CD4-positive, alpha-beta T cell (primary cell): ENCODE results near the gene FYB1. TPM values are rescaled to one million over a fixed set of nuclear protein-coding genes. Genes with fewer than 3 reads are reported as not detected.

ENCODE experiments used
- ATAC-seq: fragments of 200-7000 bp; cut with Tn5 transposase; one replicate; pipeline ENCODE4 v1.10.0; 2022; ENCODE audit warnings: mild to moderate bottlenecking; ENCODE audit not compliant: poor library complexity
- CTCF ChIA-PET: fragments of 350-600 bp; sonication (Branson Sonifier 250); formaldehyde crosslinking; loops from one replicate; lab custom pipeline; 2021; ENCODE audit warnings: antibody characterized with exemption, inconsistent platforms; lab: Charles Lee
- POLR2A ChIA-PET: fragments of 350-600 bp; sonication (Branson Sonifier 250); formaldehyde crosslinking; loops from one replicate; lab custom pipeline; 2021; ENCODE audit warnings: antibody characterized with exemption, inconsistent platforms; lab: Charles Lee
- DNase-seq, 14 experiments: peaks; one replicate each; pipeline ENCODE4 v3.0.0-alpha.2; 2013 to 2020; ENCODE audit warnings: mixed read lengths in 2 of 14
- H3K27ac ChIP-seq, 2 donors: one replicate each; pipeline versions ENCODE4 v1.5.1 to v1.7.0; 2013; ENCODE audit warnings: low read length in 2 of 2, low read depth in 1 of 2, mild to moderate bottlenecking in 1 of 2
- H3K27me3 ChIP-seq, 2 experiments: 1 replicate in 1 of 2; 2 replicates in 1 of 2; pipeline versions ENCODE4 v1.6.1 to v1.7.0; 2013; ENCODE audit warnings: low read length in 2 of 2, control low read depth in 1 of 2, mild to moderate bottlenecking in 1 of 2, moderate library complexity in 1 of 2; ENCODE audit not compliant: insufficient read depth in 2 of 2, control insufficient read depth in 1 of 2
- H3K36me3 ChIP-seq: one replicate; pipeline ENCODE4 v1.6.1; 2013; ENCODE audit warnings: low read length, control low read depth; ENCODE audit not compliant: insufficient read depth
- H3K4me1 ChIP-seq: one replicate; pipeline ENCODE4 v1.6.1; 2013; ENCODE audit warnings: low read length, control low read depth; ENCODE audit not compliant: insufficient read depth
- H3K4me3 ChIP-seq: one replicate; pipeline ENCODE4 v1.5.1; 2013; ENCODE audit warnings: mild to moderate bottlenecking, low read length, moderate library complexity
- H3K9me3 ChIP-seq, 2 experiments: 1 replicate in 1 of 2; 2 replicates in 1 of 2; pipeline versions ENCODE4 v1.6.1 to v1.7.0; 2013; ENCODE audit warnings: low read length in 2 of 2, mild to moderate bottlenecking in 2 of 2, control low read depth in 1 of 2, moderate library complexity in 1 of 2; ENCODE audit not compliant: control insufficient read depth in 1 of 2, insufficient read depth in 1 of 2
- H3K27ac Mint-ChIP-seq: one replicate; pipeline ENCODE4 v1.8.0; 2020; ENCODE audit warnings: mixed read lengths
- H3K27me3 Mint-ChIP-seq: one replicate; pipeline ENCODE4 v1.8.0; 2021; ENCODE audit warnings: mixed read lengths
- H3K36me3 Mint-ChIP-seq: one replicate; pipeline ENCODE4 v1.8.0; 2021; ENCODE audit warnings: low read depth, mixed read lengths
- H3K4me1 Mint-ChIP-seq: one replicate; pipeline ENCODE4 v1.8.0; 2021; ENCODE audit warnings: low read depth, mixed read lengths
- H3K4me3 Mint-ChIP-seq: one replicate; pipeline ENCODE4 v1.8.0; 2020; ENCODE audit warnings: mild to moderate bottlenecking, mixed read lengths
- H3K9me3 Mint-ChIP-seq: one replicate; pipeline ENCODE4 v1.8.0; 2020; ENCODE audit warnings: mixed read lengths
- intact Hi-C, 2 experiments: fragments of 100-400 bp; cut with DNase I in 1 of 2; cut with micrococcal nuclease in 1 of 2; formaldehyde crosslinking; loops; one replicate each; pipeline versions ENCODE4 v1.15.1 to v1.9.0; 2023 to 2025; cut with DNase I, micrococcal nuclease
- total RNA-seq, 174 experiments: library from RNA in 2 of 174; stranded (reverse) in 2 of 174; gene quantifications; one replicate each; pipeline ENCODE4 v1.2.3 and lab custom pipeline; 2021 to 2026
- TF ChIP-seq, protein P1 (sequence below): fragments of 200-600 bp; IDR thresholded peaks from one replicate; pipeline ENCODE4 v1.8.0; 2022; ENCODE audit warnings: antibody characterized with exemption, mild to moderate bottlenecking

The FYB1 gene
- total RNA-seq, 2 experiments from 2014 or later: 478 to 497 TPM

DNA sequence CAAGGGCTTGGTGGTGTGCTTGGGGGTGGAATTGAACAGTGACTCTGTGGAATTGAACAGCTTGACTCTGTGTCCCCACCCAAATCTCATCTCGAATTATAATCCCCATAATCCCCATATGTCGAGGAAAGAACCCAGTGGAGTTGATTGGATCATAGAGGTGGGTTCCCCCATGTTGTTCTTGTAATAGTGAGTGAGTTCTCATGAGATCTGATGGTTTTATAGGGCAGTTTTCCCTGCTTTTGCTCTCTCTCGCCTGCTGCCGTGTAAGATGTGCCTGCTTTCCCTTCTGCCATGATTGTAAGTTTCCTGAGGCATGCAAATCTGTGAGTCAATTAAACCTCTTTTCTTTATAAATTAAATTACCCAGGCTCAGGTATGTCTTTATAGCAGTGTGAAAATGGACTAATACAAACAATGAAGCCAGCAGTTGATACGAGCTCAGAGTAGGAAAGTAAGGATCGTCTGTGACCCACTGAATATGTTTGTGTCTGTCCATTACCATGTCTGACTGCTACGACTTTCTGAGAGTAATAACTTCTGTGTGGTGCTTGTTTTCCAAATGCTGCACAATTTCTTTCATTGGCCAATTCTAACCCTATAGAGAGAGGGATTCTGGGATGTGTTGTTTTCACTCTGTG is 127.3 kb downstream of the FYB1 start:
- H3K27me3 Mint-ChIP-seq: peaks cover 18% of the 10 kb centered on the region
- H3K4me3 Mint-ChIP-seq: no peak overlapping the region
- no peaks in the 10 kb centered on the region for H3K4me1 Mint-ChIP-seq
- H3K27ac Mint-ChIP-seq: no peak overlapping the region
- H3K36me3 Mint-ChIP-seq: no peaks in the 10 kb centered on the region
- no peak for DNase-seq
- intact Hi-C loops: no loop called here
- Histone ChIP-seq H3K4me1 (no peaks in the 10 kb centered on the region), H3K27me3 (no peaks in the 10 kb centered on the region), H3K4me3 (no peak overlapping the region), H3K9me3 (no peaks in the 10 kb centered on the region), H3K36me3 (no peaks in the 10 kb centered on the region), H3K27ac (no peak overlapping the region)
- TF ChIP-seq, protein P1, sequence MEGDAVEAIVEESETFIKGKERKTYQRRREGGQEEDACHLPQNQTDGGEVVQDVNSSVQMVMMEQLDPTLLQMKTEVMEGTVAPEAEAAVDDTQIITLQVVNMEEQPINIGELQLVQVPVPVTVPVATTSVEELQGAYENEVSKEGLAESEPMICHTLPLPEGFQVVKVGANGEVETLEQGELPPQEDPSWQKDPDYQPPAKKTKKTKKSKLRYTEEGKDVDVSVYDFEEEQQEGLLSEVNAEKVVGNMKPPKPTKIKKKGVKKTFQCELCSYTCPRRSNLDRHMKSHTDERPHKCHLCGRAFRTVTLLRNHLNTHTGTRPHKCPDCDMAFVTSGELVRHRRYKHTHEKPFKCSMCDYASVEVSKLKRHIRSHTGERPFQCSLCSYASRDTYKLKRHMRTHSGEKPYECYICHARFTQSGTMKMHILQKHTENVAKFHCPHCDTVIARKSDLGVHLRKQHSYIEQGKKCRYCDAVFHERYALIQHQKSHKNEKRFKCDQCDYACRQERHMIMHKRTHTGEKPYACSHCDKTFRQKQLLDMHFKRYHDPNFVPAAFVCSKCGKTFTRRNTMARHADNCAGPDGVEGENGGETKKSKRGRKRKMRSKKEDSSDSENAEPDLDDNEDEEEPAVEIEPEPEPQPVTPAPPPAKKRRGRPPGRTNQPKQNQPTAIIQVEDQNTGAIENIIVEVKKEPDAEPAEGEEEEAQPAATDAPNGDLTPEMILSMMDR: no peak
- POLR2A ChIA-PET: no interaction called here
- CTCF ChIA-PET: no interaction called here
- H3K9me3 Mint-ChIP-seq: no peaks in the 10 kb centered on the region
- no peak for ATAC-seq

DNA sequence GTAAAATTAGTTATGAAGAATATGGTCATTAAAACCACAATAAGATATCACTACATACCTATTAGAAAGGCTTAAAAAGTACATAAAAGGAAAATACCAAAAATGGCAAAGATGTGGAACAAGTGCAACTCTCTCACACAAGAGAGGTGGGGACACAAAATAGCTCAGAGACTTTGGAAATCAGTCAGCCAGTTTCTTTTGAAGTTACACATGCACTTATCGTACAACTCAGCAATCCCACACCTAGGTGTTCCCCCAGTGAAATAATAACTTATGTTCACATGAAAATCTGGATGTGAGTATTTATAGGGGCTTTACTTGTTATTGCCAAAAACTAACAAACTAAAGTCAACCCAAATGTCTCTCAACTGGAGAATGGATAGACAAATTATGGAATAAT is 135.4 kb downstream of the FYB1 start:
- no peaks in the 10 kb centered on the region for H3K9me3 ChIP-seq
- CTCF ChIA-PET: no interaction called here
- H3K4me1 ChIP-seq: no peaks in the 10 kb centered on the region
- Mint-ChIP-seq H3K27ac (no peak overlapping the region), H3K4me3 (no peak overlapping the region), H3K9me3 (no peaks in the 10 kb centered on the region), H3K4me1 (no peaks in the 10 kb centered on the region), H3K27me3 (peaks cover 45% of the 10 kb centered on the region), H3K36me3 (no peaks in the 10 kb centered on the region)
- intact Hi-C loops: no loop called here
- no peak for DNase-seq
- TF ChIP-seq, protein P1: no peak
- H3K27me3 ChIP-seq: peaks cover 9 to 32% of the 10 kb centered on the region in 2 experiments
- H3K27ac ChIP-seq: no peak overlapping the region
- ATAC-seq: no peak
- no peak overlapping the region for H3K4me3 ChIP-seq
- H3K36me3 ChIP-seq: no peaks in the 10 kb centered on the region
- POLR2A ChIA-PET: no interaction called here

DNA sequence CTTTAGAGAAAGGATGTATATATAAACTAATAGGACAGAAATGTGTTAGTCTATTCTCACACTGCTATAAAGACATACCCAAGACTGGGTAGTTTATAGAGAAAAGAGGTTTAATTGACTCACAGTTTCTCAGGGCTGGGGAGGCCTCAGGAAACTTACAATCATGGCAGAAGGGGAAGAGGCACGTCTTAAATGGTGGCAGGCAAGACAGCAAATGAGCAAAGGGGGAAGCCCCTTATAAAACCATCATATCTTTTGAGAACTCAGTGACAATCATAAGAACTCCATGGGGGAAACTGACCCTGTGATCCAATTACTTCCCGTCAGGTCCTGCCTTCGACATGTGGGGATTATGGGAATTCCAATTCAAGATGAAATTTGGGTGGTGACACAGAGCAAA is 136.4 kb downstream of the FYB1 start:
- no peak for ATAC-seq
- Mint-ChIP-seq H3K4me1 (no peaks in the 10 kb centered on the region), H3K9me3 (no peaks in the 10 kb centered on the region), H3K36me3 (no peaks in the 10 kb centered on the region), H3K4me3 (no peak overlapping the region), H3K27ac (no peak overlapping the region), H3K27me3 (peaks cover 38% of the 10 kb centered on the region)
- Histone ChIP-seq H3K36me3 (no peaks in the 10 kb centered on the region), H3K9me3 (no peaks in the 10 kb centered on the region), H3K4me3 (no peak overlapping the region), H3K27me3 (peaks cover 9 to 39% of the 10 kb centered on the region in 2 experiments), H3K27ac (no peak overlapping the region), H3K4me1 (no peaks in the 10 kb centered on the region)
- intact Hi-C loops: no loop called here
- TF ChIP-seq, protein P1: no peak
- no peak for DNase-seq
- ChIA-PET POLR2A (no interaction called here), CTCF (no interaction called here)
